SK-N-SH treated with all-trans-retinoic acid at 6 μM for 48 hours (cell line): ENCODE measurements around the gene GAST.

Experiments used
- ARNTL ChIP-seq: fragments of 450-650 bp; formaldehyde crosslinking; IDR thresholded peaks from 2 replicates; pipeline ENCODE4 v1.5.0; 2020; ENCODE audit warnings: low read depth, mild to moderate bottlenecking, moderate library complexity, borderline replicate concordance
- CSRNP3 ChIP-seq: fragments of 250-450 bp; sonication (Bioruptor Pico); IDR thresholded peaks from 2 replicates; pipeline ENCODE4 v1.5.1; 2021; ENCODE audit warnings: mild to moderate bottlenecking, moderate library complexity
- ESRRG ChIP-seq: fragments of 250-450 bp; sonication (Bioruptor Pico); IDR thresholded peaks from 2 replicates; pipeline ENCODE4 v1.6.1; 2021; ENCODE audit warnings: mild to moderate bottlenecking
- POU6F1 ChIP-seq: fragments of 250-450 bp; sonication (Bioruptor Pico); IDR thresholded peaks from 2 replicates; pipeline ENCODE4 v1.8.0; 2021; ENCODE audit warnings: low read depth, mild to moderate bottlenecking, moderate library complexity, borderline replicate concordance
- PPARA ChIP-seq: fragments of 250-450 bp; sonication (Bioruptor Pico); IDR thresholded peaks from 2 replicates; pipeline ENCODE4 v1.5.0; 2020; ENCODE audit warnings: mild to moderate bottlenecking, borderline replicate concordance
- RARB ChIP-seq: fragments of 250-450 bp; sonication (Bioruptor Pico); IDR thresholded peaks from 2 replicates; pipeline ENCODE4 v1.8.0; 2021; ENCODE audit warnings: mild to moderate bottlenecking, moderate library complexity
- TSHZ2 ChIP-seq: fragments of 250-450 bp; sonication (Bioruptor Pico); IDR thresholded peaks from 2 replicates; pipeline ENCODE4 v1.5.0; 2020; ENCODE audit warnings: mild to moderate bottlenecking, moderate library complexity
- ZFP3 ChIP-seq: fragments of 250-450 bp; sonication (Bioruptor Pico); IDR thresholded peaks from 2 replicates; pipeline ENCODE4 v1.5.0; 2020; ENCODE audit warnings: mild to moderate bottlenecking, moderate library complexity
- ZNF565 ChIP-seq: fragments of 450-650 bp; formaldehyde crosslinking; conservative IDR thresholded peaks from 2 replicates; pipeline ENCODE4 v1.5.0; 2020; ENCODE audit warnings: low read depth, mild to moderate bottlenecking, moderate library complexity

- TF ChIP-seq TSHZ2 (CRISPR knock-in tag) (no peak), ZFP3 (CRISPR knock-in tag) (no peak), ZNF565 (no peak), CSRNP3 (CRISPR knock-in tag) (no peak), POU6F1 (no peak), ARNTL (CRISPR knock-in tag) (no peak), RARB (no peak), ESRRG (CRISPR knock-in tag) (no peak), PPARA (no peak)
Measured at GRCh38 chr17:41707803-41708669, 4.1 kb upstream of the GAST start.
